Chondrocyte (in vitro differentiated cells): Measurements from ENCODE around the gene STAP2. TPM values are rescaled to one million over a fixed set of nuclear protein-coding genes. Genes with fewer than 3 reads are reported as not detected.
A peak's percentile ranks its signal among the peaks of the same experiment; 100 is the strongest.

ENCODE experiments used
- DNase-seq: peaks from one replicate; pipeline ENCODE4 v3.0.0; 2021; ENCODE audit warnings: mixed read lengths, low spot score
- H3K27ac Mint-ChIP-seq: one replicate; pipeline ENCODE4 v1.8.0; 2021; ENCODE audit warnings: mild to moderate bottlenecking, moderate library complexity, mixed read lengths; ENCODE audit not compliant: unreplicated experiment
- H3K27me3 Mint-ChIP-seq: 2 replicates; pipeline ENCODE4 v1.8.0; 2021; ENCODE audit warnings: low read depth, mixed read lengths
- H3K36me3 Mint-ChIP-seq: 2 replicates; pipeline ENCODE4 v1.8.0; 2021; ENCODE audit warnings: low read depth, mixed read lengths
- H3K4me1 Mint-ChIP-seq: 2 replicates; pipeline ENCODE4 v1.8.0; 2021; ENCODE audit warnings: low read depth, mild to moderate bottlenecking, mixed read lengths
- H3K4me3 Mint-ChIP-seq: one replicate; pipeline ENCODE4 v1.8.0; 2021; ENCODE audit warnings: mild to moderate bottlenecking, moderate library complexity, mixed read lengths; ENCODE audit not compliant: unreplicated experiment
- H3K9me3 Mint-ChIP-seq: 2 replicates; pipeline ENCODE4 v1.8.0; 2021; ENCODE audit warnings: low read depth, mixed read lengths
- total RNA-seq: library from RNA; stranded (reverse); gene quantifications from 3 replicates; pipeline ENCODE4 v1.2.1, GENCODE V29; 2021
- TF ChIP-seq, protein P1 (sequence below): fragments of 200-600 bp; sonication (generic); IDR thresholded peaks from 2 replicates; pipeline ENCODE4 v1.5.0; 2021; ENCODE audit warnings: antibody characterized with exemption, mild to moderate bottlenecking, moderate library complexity

The STAP2 gene
- total RNA-seq, 1 donor from 2014 or later: 0.85 TPM

DNA sequence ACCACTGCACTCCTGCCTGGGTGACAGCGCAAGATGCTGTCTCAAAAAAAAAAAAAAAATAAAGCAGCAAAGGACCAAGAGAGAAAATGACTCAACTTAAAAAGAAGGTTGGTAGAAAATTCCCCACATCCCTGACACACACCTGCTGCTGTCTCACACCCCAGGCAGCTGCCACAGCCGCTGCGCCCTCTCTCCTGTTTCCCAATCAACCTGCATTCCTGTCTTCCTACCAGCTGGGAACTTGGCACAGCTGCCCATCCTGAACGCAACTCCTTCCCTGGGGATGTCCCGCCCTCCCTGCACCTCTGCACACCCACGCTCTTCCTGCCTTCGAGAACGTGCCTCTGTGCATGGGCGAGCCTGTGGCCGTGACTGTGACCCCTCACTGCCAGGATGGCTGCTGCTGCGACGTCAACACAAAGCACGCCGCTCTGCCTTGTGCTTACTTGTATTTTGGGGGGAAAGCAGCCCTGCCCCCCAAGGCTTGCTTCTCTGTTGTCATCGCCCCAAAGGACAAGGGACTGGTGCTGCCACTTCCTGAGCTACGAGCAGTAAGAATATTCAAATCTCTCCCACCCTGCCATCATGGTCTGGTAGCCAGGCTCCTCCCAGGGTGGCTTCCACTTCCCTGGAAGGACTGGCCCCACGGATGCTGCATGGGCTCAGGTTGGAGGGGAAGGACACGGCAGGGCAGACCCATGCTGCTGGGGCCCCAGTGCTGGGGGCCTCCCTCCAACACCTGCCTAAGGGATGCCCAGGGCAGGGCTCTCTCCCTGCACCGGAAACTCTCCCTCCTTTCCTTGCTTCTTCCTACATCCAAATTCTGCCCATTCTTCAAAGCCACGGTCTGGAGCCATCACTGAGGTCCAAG lies 41.0 kb upstream of the STAP2 start:
- peaks cover 2% of the 10 kb centered on the region for H3K36me3 Mint-ChIP-seq
- H3K4me1 Mint-ChIP-seq: peaks cover 56% of the 10 kb centered on the region
- H3K4me3 Mint-ChIP-seq: no peak overlapping the region
- H3K9me3 Mint-ChIP-seq: no peaks in the 10 kb centered on the region
- DNase-seq: no peak
- TF ChIP-seq, protein P1, sequence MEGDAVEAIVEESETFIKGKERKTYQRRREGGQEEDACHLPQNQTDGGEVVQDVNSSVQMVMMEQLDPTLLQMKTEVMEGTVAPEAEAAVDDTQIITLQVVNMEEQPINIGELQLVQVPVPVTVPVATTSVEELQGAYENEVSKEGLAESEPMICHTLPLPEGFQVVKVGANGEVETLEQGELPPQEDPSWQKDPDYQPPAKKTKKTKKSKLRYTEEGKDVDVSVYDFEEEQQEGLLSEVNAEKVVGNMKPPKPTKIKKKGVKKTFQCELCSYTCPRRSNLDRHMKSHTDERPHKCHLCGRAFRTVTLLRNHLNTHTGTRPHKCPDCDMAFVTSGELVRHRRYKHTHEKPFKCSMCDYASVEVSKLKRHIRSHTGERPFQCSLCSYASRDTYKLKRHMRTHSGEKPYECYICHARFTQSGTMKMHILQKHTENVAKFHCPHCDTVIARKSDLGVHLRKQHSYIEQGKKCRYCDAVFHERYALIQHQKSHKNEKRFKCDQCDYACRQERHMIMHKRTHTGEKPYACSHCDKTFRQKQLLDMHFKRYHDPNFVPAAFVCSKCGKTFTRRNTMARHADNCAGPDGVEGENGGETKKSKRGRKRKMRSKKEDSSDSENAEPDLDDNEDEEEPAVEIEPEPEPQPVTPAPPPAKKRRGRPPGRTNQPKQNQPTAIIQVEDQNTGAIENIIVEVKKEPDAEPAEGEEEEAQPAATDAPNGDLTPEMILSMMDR: no peak
- H3K27me3 Mint-ChIP-seq: no peaks in the 10 kb centered on the region
- peak overlapping the region; percentile 67 for H3K27ac Mint-ChIP-seq

DNA sequence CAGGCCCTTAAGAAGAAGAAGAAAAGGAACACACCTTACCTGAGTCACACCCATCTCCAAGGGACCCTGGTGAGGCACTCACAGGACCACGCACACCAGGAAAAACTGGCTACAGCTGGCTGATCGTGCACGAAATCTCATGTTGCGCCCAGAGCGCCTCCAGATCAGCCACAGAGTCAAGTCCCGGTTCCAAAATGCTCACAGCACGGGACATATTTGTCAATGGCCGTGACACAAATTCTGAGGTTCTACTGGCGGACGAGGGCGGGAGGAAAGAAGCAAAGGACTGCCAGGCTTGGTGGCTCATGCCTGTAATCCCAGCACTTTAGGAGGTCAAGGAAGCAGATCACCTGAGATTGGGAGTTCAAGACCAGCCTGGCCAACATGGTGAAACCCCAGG lies 40.3 kb upstream of the STAP2 start:
- Mint-ChIP-seq H3K4me3 (no peak overlapping the region), H3K36me3 (peaks cover 2% of the 10 kb centered on the region), H3K27ac (peak overlapping the region; percentile 12), H3K4me1 (peaks cover 59% of the 10 kb centered on the region), H3K9me3 (no peaks in the 10 kb centered on the region), H3K27me3 (no peaks in the 10 kb centered on the region)
- DNase-seq: no peak
- TF ChIP-seq, protein P1: no peak

DNA sequence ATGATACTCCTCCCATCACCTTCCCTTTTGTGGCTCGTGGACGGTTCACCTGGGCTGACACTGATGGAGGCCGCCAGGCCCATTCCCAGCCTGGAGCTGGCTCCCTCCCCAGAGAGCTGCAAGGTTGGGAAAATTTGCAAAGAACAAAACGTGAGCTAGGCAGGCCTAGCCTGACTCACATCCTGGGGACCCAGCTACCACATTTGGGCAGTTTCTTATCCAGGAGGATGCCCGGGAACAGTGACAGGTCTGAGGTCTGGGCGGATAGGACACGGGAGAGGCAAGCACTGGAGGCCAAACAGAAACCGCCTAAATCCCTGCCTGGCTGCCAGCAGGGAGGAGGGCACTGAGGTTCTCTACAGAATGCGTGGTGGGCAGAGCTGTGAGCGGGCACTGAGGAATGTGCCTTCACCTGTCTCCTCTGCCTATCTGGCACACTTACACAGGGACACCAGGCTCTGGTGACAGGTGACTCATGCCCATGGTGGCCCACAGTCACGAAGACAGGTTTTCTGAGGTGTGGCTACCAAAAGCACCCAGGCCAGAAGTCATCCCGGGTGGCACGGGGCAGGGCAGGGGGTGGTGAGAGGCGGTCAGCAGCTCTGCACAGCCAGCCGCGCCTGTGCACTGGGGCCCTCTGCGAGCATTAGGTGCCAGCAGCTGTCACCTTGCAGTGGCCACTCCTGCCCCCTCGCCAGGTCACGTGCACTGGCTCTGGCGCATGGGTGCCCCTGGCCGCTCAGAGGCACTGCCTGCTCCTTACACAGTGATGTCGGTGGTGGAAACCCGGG lies 38.6 kb upstream of the STAP2 start:
- Mint-ChIP-seq H3K27me3 (no peaks in the 10 kb centered on the region), H3K4me1 (peaks cover 70% of the 10 kb centered on the region), H3K27ac (peak overlapping the region; percentile 57), H3K9me3 (no peaks in the 10 kb centered on the region), H3K36me3 (no peaks in the 10 kb centered on the region), H3K4me3 (no peak overlapping the region)
- TF ChIP-seq, protein P1: no peak
- DNase-seq: no peak

DNA sequence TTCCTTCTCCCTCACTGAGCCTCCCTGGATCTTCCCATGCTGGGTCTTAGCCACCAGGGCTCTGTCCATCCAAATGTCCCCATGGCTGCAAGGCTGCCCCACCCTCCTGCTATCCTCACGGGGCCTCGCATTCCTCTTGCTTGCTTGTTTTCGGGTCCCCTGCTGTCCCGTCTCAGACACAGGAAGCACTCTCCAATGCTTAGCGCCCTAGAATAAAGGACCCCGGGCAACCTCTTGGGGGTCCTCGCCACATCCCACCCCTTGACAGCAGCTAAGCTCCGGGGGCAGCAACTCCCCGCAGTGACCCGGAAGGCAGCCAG lies 38.0 kb upstream of the STAP2 start:
- Mint-ChIP-seq H3K27me3 (no peaks in the 10 kb centered on the region), H3K4me3 (no peak overlapping the region), H3K9me3 (no peaks in the 10 kb centered on the region), H3K4me1 (peaks cover 76% of the 10 kb centered on the region), H3K27ac (peak overlapping the region; percentile 88), H3K36me3 (no peaks in the 10 kb centered on the region)
- DNase-seq: no peak
- TF ChIP-seq, protein P1: no peak

DNA sequence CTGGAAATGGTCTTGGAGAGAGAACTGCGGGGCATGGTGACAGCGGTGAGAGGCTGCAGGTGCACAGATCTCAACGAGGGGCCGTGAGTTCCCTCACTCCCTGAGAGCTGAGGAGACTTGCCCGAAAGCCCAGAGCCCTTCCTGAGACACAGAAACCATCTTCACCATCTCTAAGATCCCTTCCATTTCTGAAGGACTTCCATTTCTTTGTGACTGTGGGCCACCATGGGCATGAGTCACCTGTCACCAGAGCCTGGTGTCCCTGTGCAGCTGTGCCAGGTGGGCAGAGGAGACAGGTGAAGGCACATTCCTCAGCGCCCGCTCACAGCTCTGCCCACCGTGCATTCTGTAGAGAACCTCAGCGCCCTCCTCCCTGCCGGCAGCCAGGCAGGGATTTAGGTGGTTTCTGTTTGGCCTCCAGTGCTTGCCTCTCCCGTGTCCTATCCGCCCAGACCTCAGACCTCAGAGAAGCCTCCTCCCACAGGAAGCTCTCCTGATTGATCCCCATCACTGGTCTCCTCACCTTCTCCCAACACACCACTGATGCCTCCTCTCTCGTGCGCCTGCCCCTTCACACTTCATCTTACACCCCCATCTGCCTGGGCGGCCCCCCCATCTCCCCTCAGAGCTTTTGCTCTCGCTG lies 37.5 kb upstream of the STAP2 start:
- Mint-ChIP-seq H3K9me3 (no peaks in the 10 kb centered on the region), H3K4me3 (no peak overlapping the region)

More for the DNA sequence above, 37.5 kb upstream of the STAP2 start:
- H3K36me3 Mint-ChIP-seq: no peaks in the 10 kb centered on the region
- H3K27ac Mint-ChIP-seq: peak overlapping the region; percentile 97
- H3K27me3 Mint-ChIP-seq: no peaks in the 10 kb centered on the region
- H3K4me1 Mint-ChIP-seq: peaks cover 81% of the 10 kb centered on the region
- TF ChIP-seq, protein P1: peak; percentile 20
- no peak for DNase-seq
